DND-41 (cell line): ENCODE measurements around the gene TP73.

ENCODE experiments used
- ATAC-seq: fragments of 200-7000 bp; cut with Tn5 transposase; 3 replicates; pipeline ENCODE4 v1.9.1; 2021; ENCODE audit warnings: low read depth; ENCODE audit not compliant: insufficient read depth
- DNase-seq: peaks from one replicate; pipeline ENCODE4 v3.0.0-alpha.2; 2020
- H2AFZ ChIP-seq: 2 replicates; pipeline ENCODE4 v1.6.0; 2012; ENCODE audit warnings: low read depth, low read length
- H3K27ac ChIP-seq: 2 replicates; pipeline ENCODE4 v1.5.1; 2012; ENCODE audit warnings: low read length, inconsistent platforms
- H3K27me3 ChIP-seq: fragments of 200-600 bp; sonication (generic); 2 replicates; pipeline ENCODE4 v1.6.0; 2012; ENCODE audit warnings: low read length, mild to moderate bottlenecking, inconsistent platforms; ENCODE audit not compliant: insufficient read depth, poor library complexity
- H3K36me3 ChIP-seq: 2 replicates; pipeline ENCODE4 v1.5.1; 2012; ENCODE audit warnings: low read length, inconsistent platforms; ENCODE audit not compliant: insufficient read depth
- H3K4me1 ChIP-seq: 2 replicates; pipeline ENCODE4 v1.5.1; 2012; ENCODE audit warnings: mild to moderate bottlenecking, low read length; ENCODE audit not compliant: insufficient read depth
- H3K4me2 ChIP-seq: 2 replicates; pipeline ENCODE4 v1.6.0; 2012; ENCODE audit warnings: mild to moderate bottlenecking, moderate library complexity, low read length, inconsistent platforms; ENCODE audit not compliant: insufficient read depth
- H3K4me3 ChIP-seq, 2 experiments: fragments of 200-600 bp in 1 of 2; shearing (Covaris generic) in 1 of 2; 2 replicates each; pipeline ENCODE4 v1.5.1; 2012 to 2016; ENCODE audit warnings: inconsistent platforms in 2 of 2, low read length in 2 of 2, mild to moderate bottlenecking in 2 of 2, low read depth in 1 of 2, moderate library complexity in 1 of 2
- H3K79me2 ChIP-seq: 2 replicates; pipeline ENCODE4 v1.6.0; 2012; ENCODE audit warnings: low read length, inconsistent platforms; ENCODE audit not compliant: insufficient read depth
- H3K9ac ChIP-seq: 2 replicates; pipeline ENCODE4 v1.6.0; 2012; ENCODE audit warnings: low read depth, mild to moderate bottlenecking, inconsistent platforms, low read length, moderate library complexity
- H3K9me3 ChIP-seq: 2 replicates; pipeline ENCODE4 v1.5.1; 2012; ENCODE audit warnings: low read length, moderate library complexity, mild to moderate bottlenecking, inconsistent platforms; ENCODE audit not compliant: insufficient read depth, severe bottlenecking
- H4K20me1 ChIP-seq: 2 replicates; pipeline ENCODE4 v1.6.0; 2012; ENCODE audit warnings: low read length; ENCODE audit not compliant: insufficient read depth
- CTCF ChIP-seq: IDR thresholded peaks from 2 replicates; pipeline ENCODE4 v1.5.1; 2012; ENCODE audit warnings: borderline replicate concordance, low read length, moderate library complexity, mild to moderate bottlenecking; ENCODE audit not compliant: poor library complexity, severe bottlenecking; ENCODE audit errors: extremely low read depth
- EZH2 ChIP-seq: IDR thresholded peaks from 3 replicates; pipeline ENCODE4 v1.6.1; 2012; ENCODE audit warnings: borderline replicate concordance, low read depth, mild to moderate bottlenecking, moderate library complexity, low read length, inconsistent platforms; ENCODE audit not compliant: severe bottlenecking

The TP73 gene

GRCh38 chr1:3759796-3760195 lies 107.5 kb downstream of the TP73 start:
- Histone ChIP-seq H3K27ac (no peak overlapping the region), H3K4me3 (no peak overlapping the region), H3K4me2 (no peak overlapping the region), H3K4me1 (no peaks in the 10 kb centered on the region), H3K27me3 (no peaks in the 10 kb centered on the region), H3K79me2 (no peaks in the 10 kb centered on the region), H2AFZ (no peak overlapping the region), H3K36me3 (no peaks in the 10 kb centered on the region), H3K9me3 (no peaks in the 10 kb centered on the region), H3K9ac (no peak overlapping the region), H4K20me1 (peaks cover 5% of the 10 kb centered on the region)
- DNase-seq (no peak), ATAC-seq (no peak)
- TF ChIP-seq CTCF = no peak
- no peak for TF ChIP-seq EZH2

GRCh38 chr1:3761296-3762010 lies 109.1 kb downstream of the TP73 start:
- no peaks in the 10 kb centered on the region for H3K27me3 ChIP-seq
- H3K4me2 ChIP-seq = no peak overlapping the region
- no peaks in the 10 kb centered on the region for H3K4me1 ChIP-seq
- TF ChIP-seq CTCF = no peak
- no peak for TF ChIP-seq EZH2
- H3K9ac ChIP-seq = no peak overlapping the region
- H2AFZ ChIP-seq = no peak overlapping the region
- H3K36me3 ChIP-seq = no peaks in the 10 kb centered on the region
- H4K20me1 ChIP-seq = peaks cover 5% of the 10 kb centered on the region; the same call in 1 of the 2 replicates
- DNase-seq (no peak), ATAC-seq (no peak)
- H3K27ac ChIP-seq = no peak overlapping the region
- H3K79me2 ChIP-seq = no peaks in the 10 kb centered on the region
- no peaks in the 10 kb centered on the region for H3K9me3 ChIP-seq
- no peak overlapping the region for H3K4me3 ChIP-seq

- Histone ChIP-seq H3K4me1 (no peaks in the 10 kb centered on the region), H3K9ac (no peak overlapping the region), H3K27ac (no peak overlapping the region), H3K36me3 (no peaks in the 10 kb centered on the region), H3K27me3 (no peaks in the 10 kb centered on the region), H3K4me2 (no peak overlapping the region), H4K20me1 (peaks cover 5% of the 10 kb centered on the region; the same call in 1 of the 2 replicates), H3K79me2 (no peaks in the 10 kb centered on the region), H3K9me3 (no peaks in the 10 kb centered on the region), H3K4me3 (no peak overlapping the region), H2AFZ (no peak overlapping the region)
- ATAC-seq (no peak), DNase-seq (no peak)
- TF ChIP-seq CTCF = no peak
- TF ChIP-seq EZH2 = no peak
These were observed 110.0 kb downstream of the TP73 start for GRCh38 chr1:3762151-3762872.
